ENCODE results near the gene CHL1.

CHL1 gene

GRCh38 chr3:418239-418929 is 221.8 kb downstream of the CHL1 start:
- no peak for FAIRE-seq

GRCh38 chr3:420584-420983 is 224.0 kb downstream of the CHL1 start:
- no peak for FAIRE-seq

- no peak for FAIRE-seq
Observed at GRCh38 chr3:425079-425478, 228.5 kb downstream of the CHL1 start.

- no peak for FAIRE-seq
Observed at GRCh38 chr3:426072-426471, 229.5 kb downstream of the CHL1 start.

- no peak for FAIRE-seq
Observed at GRCh38 chr3:427128-427527, 230.6 kb downstream of the CHL1 start.

- no peak for FAIRE-seq
Observed at GRCh38 chr3:430186-430585, 233.6 kb downstream of the CHL1 start.

- no peak for FAIRE-seq
Observed at GRCh38 chr3:435161-435560, 238.6 kb downstream of the CHL1 start.

GRCh38 chr3:436053-436452 is 239.5 kb downstream of the CHL1 start:
- FAIRE-seq = no peak

- FAIRE-seq = no peak
Observed at GRCh38 chr3:440826-441225, 244.3 kb downstream of the CHL1 start.

GRCh38 chr3:445960-446359 is 249.4 kb downstream of the CHL1 start:
- no peak for FAIRE-seq

GRCh38 chr3:447671-448070 is 251.1 kb downstream of the CHL1 start:
- FAIRE-seq = no peak

GRCh38 chr3:449711-450110 is 253.1 kb downstream of the CHL1 start:
- no peak for FAIRE-seq

GRCh38 chr3:452221-452620 is 255.7 kb downstream of the CHL1 start:
- no peak for FAIRE-seq

- no peak for FAIRE-seq
Observed at GRCh38 chr3:453106-453505, 256.5 kb downstream of the CHL1 start.

- FAIRE-seq = no peak
Observed at GRCh38 chr3:454986-455385, 258.4 kb downstream of the CHL1 start.

- FAIRE-seq = no peak
Observed at GRCh38 chr3:458124-458523, 261.6 kb downstream of the CHL1 start.

GRCh38 chr3:458653-459310 is 262.2 kb downstream of the CHL1 start:
- FAIRE-seq = no peak
